ENCODE results near the gene ROCK2.
"Not testable (repeated sequence)": the region's sequence is repeated elsewhere in the genome, so short reads cannot be mapped to it uniquely, and the experiment has no call there.

Gene ROCK2

GRCh38 chr2:11340717-11341116 is 3.7 kb downstream of the ROCK2 start:
- no peak for DNase-seq (ENCODE audit: low spot score)

- DNase-seq (ENCODE audit: low spot score) = no peak
Measured at GRCh38 chr2:11339508-11340083, 4.8 kb downstream of the ROCK2 start.

GRCh38 chr2:11338580-11338979 is 5.9 kb downstream of the ROCK2 start:
- DNase-seq (ENCODE audit: low spot score) = no peak

- DNase-seq (ENCODE audit: low spot score) = no peak
Measured at GRCh38 chr2:11337909-11338308, 6.5 kb downstream of the ROCK2 start.

GRCh38 chr2:11336189-11336588 is 8.2 kb downstream of the ROCK2 start:
- DNase-seq (ENCODE audit: low spot score) = no peak

GRCh38 chr2:11333427-11334183 is 10.8 kb downstream of the ROCK2 start:
- no peak for DNase-seq (ENCODE audit: low spot score)

GRCh38 chr2:11332596-11332995 is 11.8 kb downstream of the ROCK2 start:
- DNase-seq (ENCODE audit: low spot score) = no peak

GRCh38 chr2:11330457-11331142 is 13.8 kb downstream of the ROCK2 start:
- DNase-seq (ENCODE audit: low spot score) = no peak

- no peak for DNase-seq (ENCODE audit: low spot score)
Measured at GRCh38 chr2:11329776-11330175, 14.7 kb downstream of the ROCK2 start.

- DNase-seq (ENCODE audit: low spot score) = not testable (repeated sequence)
Measured at GRCh38 chr2:11328522-11328921, 15.9 kb downstream of the ROCK2 start.

- no peak for DNase-seq (ENCODE audit: low spot score)
Measured at GRCh38 chr2:11327871-11328270, 16.6 kb downstream of the ROCK2 start.

- no peak for DNase-seq (ENCODE audit: low spot score)
Measured at GRCh38 chr2:11326677-11327211, 17.7 kb downstream of the ROCK2 start.

GRCh38 chr2:11325961-11326676 is 18.3 kb downstream of the ROCK2 start:
- no peak for DNase-seq (ENCODE audit: low spot score)

GRCh38 chr2:11321847-11322246 is 22.6 kb downstream of the ROCK2 start:
- no peak for DNase-seq (ENCODE audit: low spot score)

GRCh38 chr2:11320698-11321492 is 23.5 kb downstream of the ROCK2 start:
- no peak for DNase-seq (ENCODE audit: low spot score)

GRCh38 chr2:11319939-11320338 is 24.5 kb downstream of the ROCK2 start:
- no peak for DNase-seq (ENCODE audit: low spot score)

GRCh38 chr2:11315074-11315705 is 29.2 kb downstream of the ROCK2 start:
- no peak for DNase-seq (ENCODE audit: low spot score)

- DNase-seq (ENCODE audit: low spot score) = no peak
Measured at GRCh38 chr2:11314487-11314886, 29.9 kb downstream of the ROCK2 start.

- no peak for DNase-seq (ENCODE audit: low spot score)
Measured at GRCh38 chr2:11312770-11313471, 31.5 kb downstream of the ROCK2 start.

- DNase-seq (ENCODE audit: low spot score) = no peak
Measured at GRCh38 chr2:11311543-11311942, 32.9 kb downstream of the ROCK2 start.

Data from ecto neural progenitor cell (in vitro differentiated cells).